Measurements from ENCODE around the gene SLC8A1.

The SLC8A1 gene

GRCh38 chr2:40380041-40380440, 71.8 kb downstream of the SLC8A1 start:
- FAIRE-seq, result no peak

DNA sequence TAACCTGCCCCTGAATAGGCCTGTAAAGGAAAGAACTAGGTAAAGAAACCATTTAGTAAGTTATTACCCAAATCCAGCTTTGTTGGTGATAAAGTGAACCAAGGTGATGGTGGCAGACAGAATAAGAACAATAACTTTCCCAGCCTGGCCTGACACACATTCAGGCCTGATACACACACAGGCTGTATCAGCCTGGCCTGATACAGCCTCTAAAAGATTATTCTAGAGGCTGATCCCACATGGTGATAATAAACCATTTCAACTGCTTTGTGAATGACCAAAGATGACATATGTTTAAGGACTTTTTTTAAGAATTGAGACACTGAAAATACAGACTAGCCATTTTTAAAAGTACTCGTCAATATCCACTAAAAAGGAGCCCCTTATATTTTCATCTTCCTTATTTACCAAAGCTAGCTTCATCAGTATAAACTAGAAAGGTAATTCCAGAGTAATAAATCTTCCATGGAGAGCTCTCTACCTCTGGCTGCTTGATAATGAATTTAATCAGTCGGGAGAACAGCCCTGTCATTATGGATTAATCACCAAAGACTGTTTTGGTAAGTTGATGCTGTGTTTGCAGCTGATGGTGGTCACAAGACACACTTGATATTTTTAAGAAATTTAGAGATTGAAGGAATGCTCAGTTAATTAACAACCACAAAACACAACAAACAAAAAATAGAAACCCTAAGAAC, 77.2 kb downstream of the SLC8A1 start:
- FAIRE-seq, result no peak

DNA sequence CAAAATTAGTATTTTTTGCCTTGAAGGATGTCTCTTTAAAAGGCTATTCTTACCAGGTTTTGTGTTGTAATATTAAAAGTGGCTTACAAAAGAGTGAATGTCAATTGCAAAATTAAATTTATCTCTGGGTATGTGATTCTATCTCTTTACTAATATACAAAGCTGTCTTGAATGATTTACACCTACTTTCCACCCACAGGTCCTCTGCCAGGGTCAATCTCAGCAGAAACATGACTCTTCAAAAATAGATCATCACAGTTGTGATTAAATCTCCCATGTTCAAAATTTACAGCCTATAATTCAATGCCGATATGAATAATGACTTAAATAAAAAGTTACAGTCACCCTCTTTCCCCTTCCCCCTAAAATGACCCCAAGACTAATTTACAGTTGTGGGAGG, 78.8 kb downstream of the SLC8A1 start:
- no peak for FAIRE-seq

GRCh38 chr2:40372283-40372985, 79.5 kb downstream of the SLC8A1 start:
- FAIRE-seq, result peak; percentile 17

DNA sequence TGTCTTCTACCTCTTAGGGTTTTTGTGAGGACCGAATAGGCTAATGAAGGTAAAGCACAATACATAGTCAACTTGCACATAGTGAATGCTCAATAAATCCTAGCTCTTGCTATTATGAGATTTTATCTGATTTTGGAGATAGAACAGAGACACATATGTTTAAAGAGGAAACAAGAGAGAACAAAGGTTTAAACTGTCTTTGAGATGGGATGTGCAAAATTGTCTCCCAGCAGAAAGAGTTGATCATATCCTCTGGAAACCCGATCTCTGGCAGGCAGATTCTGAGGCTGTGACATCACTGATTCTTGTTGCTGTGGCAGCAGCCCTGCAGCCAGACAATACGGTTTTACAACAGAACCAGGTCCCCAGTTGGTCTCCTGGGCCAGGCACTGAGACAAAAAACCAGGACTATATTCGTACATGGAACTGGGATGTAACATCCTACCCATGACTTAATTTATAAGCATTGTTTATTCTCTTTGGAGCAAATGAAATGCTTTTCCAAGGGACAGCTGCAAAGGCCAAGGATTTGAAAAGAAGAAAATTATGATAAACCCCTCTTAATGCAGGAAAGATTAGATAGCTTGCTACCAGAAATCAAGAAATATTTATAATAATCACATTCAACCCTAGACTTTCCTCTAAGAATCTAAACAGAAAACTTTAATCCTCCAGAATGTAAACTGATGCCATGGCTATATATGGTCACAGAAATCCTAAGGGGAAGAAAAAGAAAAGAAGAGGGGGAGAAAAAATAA, 80.2 kb downstream of the SLC8A1 start:
- peak; percentile 73 for FAIRE-seq

DNA sequence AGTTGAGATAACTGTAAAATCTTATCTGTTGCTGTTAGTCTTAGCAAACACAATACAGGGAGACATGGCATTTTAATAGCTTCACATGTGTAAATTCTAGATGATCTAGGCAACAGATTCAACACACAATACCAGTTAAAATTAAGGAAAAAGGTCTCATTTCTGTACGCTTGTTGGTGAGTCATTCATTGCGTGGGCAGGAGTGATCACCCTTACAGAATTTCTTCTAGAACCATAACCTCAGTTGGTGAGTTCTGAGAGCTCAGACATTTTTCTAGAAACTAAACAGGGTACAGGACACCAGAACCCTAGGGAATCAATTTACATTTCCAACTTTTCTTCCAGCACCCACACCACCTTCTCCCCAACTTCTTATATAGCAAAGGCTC, 81.9 kb downstream of the SLC8A1 start:
- no peak for FAIRE-seq

DNA sequence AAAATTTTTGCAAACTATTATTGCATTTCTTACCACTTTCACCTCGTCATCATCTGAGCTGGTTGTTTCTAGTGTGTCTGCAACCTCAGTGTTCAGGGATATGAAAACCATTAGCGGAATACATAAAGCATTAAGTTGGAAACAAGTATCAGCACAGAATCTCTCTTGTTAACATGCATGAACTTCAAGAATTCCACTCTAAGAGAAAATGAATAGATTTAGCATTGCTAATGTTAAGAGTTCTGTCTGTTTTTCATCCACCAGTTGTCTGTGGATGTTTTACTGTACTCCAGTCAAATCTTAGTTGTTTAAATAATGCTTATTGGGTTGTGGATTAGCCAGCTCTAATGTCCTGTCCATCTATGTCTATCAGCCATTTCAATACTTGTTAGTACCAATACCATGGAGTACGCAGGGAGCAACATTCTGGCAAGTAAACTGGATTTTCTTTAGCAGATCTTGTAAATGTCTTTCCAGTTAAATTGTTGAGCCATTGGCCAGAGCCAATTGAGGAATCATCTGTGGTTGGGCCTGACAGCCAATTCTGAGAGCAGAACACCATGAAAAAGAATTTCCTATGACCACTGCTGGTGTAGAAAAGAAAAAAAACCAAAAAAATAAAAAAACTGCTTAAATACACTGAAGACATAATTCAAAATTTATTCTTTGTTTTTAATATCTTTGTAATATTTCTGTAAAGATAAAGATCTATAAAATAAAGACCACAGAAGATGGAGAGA, 82.5 kb downstream of the SLC8A1 start:
- no peak for FAIRE-seq

DNA sequence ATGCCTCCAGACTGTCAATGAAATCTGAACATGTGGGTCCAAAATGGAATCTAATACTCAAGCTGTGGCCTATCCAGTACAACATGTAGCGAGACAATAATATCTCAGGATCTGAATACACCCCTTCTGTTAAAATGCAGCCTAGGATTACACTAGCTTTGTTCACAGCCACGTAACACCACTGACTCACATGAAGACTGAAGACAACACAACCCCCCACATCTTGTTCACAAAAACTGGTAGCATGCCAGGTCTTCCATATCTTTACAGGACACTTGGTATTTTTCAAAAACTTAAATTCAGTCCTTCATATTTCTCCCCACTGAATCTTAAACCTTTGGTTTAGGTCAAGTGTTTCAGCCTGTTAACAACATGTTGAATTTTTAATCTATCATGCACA, 84.2 kb downstream of the SLC8A1 start:
- no peak for FAIRE-seq

DNA sequence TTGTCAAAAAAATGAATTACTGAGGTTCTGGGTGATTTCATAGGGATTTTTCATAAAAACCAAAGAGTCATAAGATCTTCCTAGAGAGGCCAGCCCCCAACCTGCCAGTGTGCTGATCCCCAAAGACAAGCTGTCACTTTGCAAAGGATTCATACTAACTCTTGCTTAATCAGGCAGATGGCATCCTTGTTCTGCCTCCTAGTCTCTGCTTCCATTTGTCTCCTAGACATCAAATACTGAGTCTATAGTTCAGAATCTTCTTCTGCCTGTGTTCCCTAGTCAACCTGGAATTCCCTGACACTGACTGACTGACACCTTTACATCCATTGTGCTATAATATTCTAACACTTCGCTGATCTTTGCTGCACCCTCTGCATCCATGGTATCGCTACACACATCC, 84.9 kb downstream of the SLC8A1 start:
- FAIRE-seq, result no peak

- FAIRE-seq, result peak; percentile 97
Observed at GRCh38 chr2:40364151-40364874, 87.6 kb downstream of the SLC8A1 start.

DNA sequence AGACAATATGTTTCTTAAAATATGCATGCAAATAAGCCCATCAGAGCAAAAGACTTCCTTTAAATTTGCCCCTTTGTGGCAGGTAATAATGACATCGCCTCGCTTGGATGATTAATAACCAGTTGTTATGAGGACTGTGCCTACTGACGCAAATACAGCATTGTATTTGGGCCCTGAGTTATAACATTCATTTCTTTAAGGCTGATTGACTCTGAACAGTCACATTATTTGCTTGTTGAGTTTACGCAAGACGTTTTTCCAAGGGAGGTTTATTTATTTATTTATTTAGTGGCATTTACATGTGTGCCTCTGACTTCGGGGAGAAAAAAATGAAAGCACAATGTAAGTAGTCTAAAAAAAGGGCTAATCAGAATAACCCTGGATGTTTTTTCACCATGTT, 88.3 kb downstream of the SLC8A1 start:
- no peak for FAIRE-seq

DNA sequence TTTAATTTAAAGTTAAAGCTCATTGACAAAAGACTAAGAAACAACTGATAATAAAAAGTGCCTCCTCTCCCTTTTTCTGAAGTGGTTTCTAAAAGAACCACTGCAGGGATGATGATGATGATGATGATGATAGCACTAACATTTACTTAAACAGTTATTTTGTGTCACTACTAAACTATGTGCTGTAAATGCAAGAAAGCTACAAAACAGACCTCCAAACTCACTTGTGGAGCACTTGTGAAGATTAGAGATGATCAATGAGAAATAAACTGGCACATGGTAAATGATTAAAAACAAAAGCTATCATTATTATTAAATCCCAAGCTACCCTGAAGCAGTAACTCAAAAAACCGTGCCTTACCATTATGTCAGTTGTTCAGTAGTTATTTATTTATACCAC, 88.7 kb downstream of the SLC8A1 start:
- FAIRE-seq, result no peak

DNA sequence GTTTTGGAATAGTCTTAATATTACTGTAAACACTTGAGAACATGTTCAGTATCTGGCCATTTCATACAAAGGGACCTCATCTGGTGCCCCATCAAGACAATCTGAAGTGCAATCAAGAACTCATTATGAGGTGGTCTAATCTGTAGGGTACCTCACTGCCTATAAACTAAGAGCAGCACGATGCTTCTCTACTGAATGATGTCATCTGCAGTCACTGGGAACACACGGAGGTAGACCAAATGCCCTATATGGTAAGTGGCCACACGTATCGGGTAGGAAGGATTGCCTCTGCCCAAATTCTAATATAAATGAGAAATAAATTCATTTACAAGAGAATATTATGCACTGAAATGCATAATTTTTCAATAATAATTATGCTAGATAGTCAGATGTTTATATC, 90.4 kb downstream of the SLC8A1 start:
- FAIRE-seq, result no peak

DNA sequence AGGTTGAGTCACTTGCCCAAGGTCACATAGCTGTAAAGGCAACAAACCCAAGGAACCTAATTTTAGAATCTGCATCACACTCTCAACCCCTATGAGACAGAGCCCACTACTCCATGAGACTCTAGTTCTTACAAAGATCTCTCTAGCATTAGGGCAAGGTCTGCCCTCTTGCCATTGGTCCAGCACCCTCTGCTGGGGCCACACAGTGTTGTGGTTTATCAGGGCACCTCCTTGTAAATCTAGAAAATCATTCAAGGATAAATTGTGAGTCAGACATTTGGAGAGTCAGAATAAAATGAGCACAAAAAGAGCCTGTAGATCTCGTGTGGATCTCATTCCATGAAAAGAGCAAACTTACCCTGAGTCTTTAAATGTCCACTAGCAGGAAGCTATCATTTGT, 91.2 kb downstream of the SLC8A1 start:
- FAIRE-seq, result no peak

DNA sequence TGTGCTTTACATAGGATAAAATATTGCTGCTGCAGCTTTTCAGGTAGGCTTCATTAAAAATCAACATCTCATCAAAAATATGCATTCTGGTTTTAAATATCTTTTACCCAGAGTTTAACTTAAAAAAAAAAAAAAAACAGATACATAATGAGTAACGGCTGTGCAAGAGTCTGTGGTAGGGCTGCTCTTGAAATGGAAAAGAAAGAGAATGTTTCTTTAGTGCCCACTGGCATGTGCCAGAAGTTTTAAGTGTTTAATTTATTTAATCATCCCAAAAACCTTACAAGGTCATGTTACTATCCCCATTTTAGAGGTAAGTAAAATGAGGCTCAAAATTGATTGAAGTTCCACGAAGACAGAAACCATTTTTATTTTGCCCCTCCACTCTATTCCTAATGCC, 92.1 kb downstream of the SLC8A1 start:
- FAIRE-seq, result no peak

- no peak for FAIRE-seq
Observed at GRCh38 chr2:40358783-40359182, 93.1 kb downstream of the SLC8A1 start.

DNA sequence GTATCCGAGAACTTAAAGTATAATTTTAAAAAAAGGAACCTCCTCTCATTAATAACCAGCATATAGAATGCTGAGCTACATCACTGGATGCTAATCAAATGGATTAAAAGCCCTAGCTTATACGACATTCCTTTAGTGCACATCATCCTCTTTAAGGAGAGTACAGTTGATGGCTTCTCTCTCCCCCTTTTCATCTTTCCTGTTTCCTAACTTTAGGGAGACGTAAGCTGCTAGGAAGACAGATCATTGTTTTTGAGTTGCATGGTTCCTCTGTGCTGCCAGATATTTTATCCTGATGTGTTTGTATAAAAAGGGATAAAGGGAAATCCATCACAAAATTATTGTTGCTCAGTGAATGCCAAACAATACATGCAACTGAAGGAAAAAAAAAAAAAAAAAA, 94.2 kb downstream of the SLC8A1 start:
- no peak for FAIRE-seq

- no peak for FAIRE-seq
Observed at GRCh38 chr2:40355451-40355850, 96.4 kb downstream of the SLC8A1 start.

- no peak for FAIRE-seq
Observed at GRCh38 chr2:40353231-40353630, 98.7 kb downstream of the SLC8A1 start.

GRCh38 chr2:40352703-40353099, 99.2 kb downstream of the SLC8A1 start:
- no peak for FAIRE-seq

- peak; percentile 49 for FAIRE-seq
Observed at GRCh38 chr2:40352041-40352702, 99.7 kb downstream of the SLC8A1 start.

DNA sequence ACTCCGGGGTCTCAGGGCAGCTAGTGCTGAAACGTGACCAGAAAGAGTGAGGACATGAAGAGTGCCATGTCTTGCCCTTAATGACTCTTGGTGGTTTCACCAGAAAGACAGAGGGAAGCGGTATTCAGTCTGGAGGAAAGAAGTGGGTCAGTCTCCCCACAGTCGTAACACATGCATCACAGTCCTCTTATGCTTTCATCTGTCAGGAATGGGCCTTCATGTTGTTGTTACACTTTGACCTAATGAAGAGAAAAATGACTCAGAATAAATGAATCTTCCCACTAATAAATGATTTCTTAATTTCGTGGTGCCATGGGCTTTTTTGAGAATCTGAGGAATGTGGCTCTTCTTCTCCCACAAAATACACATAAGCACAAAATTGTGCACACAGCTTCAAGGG, 103.2 kb downstream of the SLC8A1 start:
- FAIRE-seq, result no peak
